HepG2 (cell line): ENCODE data around the gene GRM7. TPM values are rescaled to one million over a fixed set of nuclear protein-coding genes. Genes with fewer than 3 reads are reported as not detected.

Experiments
- ATAC-seq: fragments of 200-7000 bp; cut with Tn5 transposase; 3 replicates; pipeline ENCODE4 v1.9.1; 2020; ENCODE audit warnings: mild to moderate bottlenecking, moderate library complexity
- BruUV-seq: library from RNA; stranded (reverse); fragments of 400-500 nt; replicated peaks from 2 replicates; lab custom pipeline; 2021; lab: Mats Ljungman, UMichigan
- CTCF ChIA-PET: fragments of 300-600 bp; formaldehyde crosslinking; extraction: SDS; loops from one replicate; lab custom pipeline; 2021; ENCODE audit warnings: low total read pairs, inconsistent platforms, low intra/inter-chr PET ratio; lab: Yijun Ruan, JAX
- POLR2A ChIA-PET: fragments of 350-600 bp; sonication (Branson Sonifier 250); formaldehyde crosslinking; loops from one replicate; lab custom pipeline; 2020; ENCODE audit warnings: antibody characterized with exemption, inconsistent platforms; lab: Yijun Ruan, JAX
- DNase-seq: peaks from one replicate; pipeline ENCODE4 v3.0.0-alpha.2; 2015; ENCODE audit warnings: low spot score
- FAIRE-seq: peaks from 3 replicates; lab custom pipeline; 2011; peaks lifted over from hg19 to GRCh38; lab: Jason Lieb, UNC
- H2AFZ ChIP-seq: one replicate; pipeline ENCODE4 v1.6.1; 2011; ENCODE audit warnings: low read length, inconsistent platforms
- H3K27ac ChIP-seq: fragments of 300-600 bp; 3 replicates; pipeline ENCODE4 v1.8.0; 2011; ENCODE audit warnings: mixed run types, mild to moderate bottlenecking, mixed read lengths, low read length, inconsistent platforms; ENCODE audit not compliant: insufficient read depth; ENCODE audit errors: extremely low read length
- H3K27me3 ChIP-seq, 2 experiments: fragments of 200-600 bp in 1 of 2; 2 replicates in 1 of 2; 3 replicates in 1 of 2; pipeline versions ENCODE4 v1.6.0 to v1.8.0; 2011; ENCODE audit warnings: low read length in 2 of 2, mild to moderate bottlenecking in 2 of 2, moderate library complexity in 2 of 2, inconsistent platforms in 1 of 2; ENCODE audit not compliant: insufficient read depth in 2 of 2, control insufficient read depth in 1 of 2
- H3K36me3 ChIP-seq, 2 experiments: fragments of 200-600 bp in 1 of 2; replicated peaks in 1 of 2; 2 replicates in 1 of 2; 3 replicates in 1 of 2; pipeline versions ENCODE4 v1.5.1 to v1.8.0; 2011; ENCODE audit warnings: low read length in 2 of 2, inconsistent platforms in 1 of 2; ENCODE audit not compliant: insufficient read depth in 2 of 2, control insufficient read depth in 1 of 2
- H3K4me1 ChIP-seq: 2 replicates; pipeline ENCODE4 v1.5.1; 2012; ENCODE audit warnings: low read length, inconsistent platforms; ENCODE audit not compliant: insufficient read depth
- H3K4me2 ChIP-seq: 2 replicates; pipeline ENCODE4 v1.6.0; 2011; ENCODE audit warnings: low read depth, low read length, inconsistent platforms
- H3K4me3 ChIP-seq, 3 experiments: fragments of 200-600 bp in 1 of 3; sonication (generic), shearing (Covaris generic) in 1 of 3; replicated peaks in 1 of 3; 2 replicates each; pipeline ENCODE4 v1.5.1; 2011 to 2016; ENCODE audit warnings: low read length in 3 of 3, inconsistent platforms in 2 of 3, low read depth in 2 of 3, mild to moderate bottlenecking in 2 of 3, control low read depth in 1 of 3, mixed read lengths in 1 of 3; ENCODE audit not compliant: insufficient read depth in 1 of 3
- H3K79me2 ChIP-seq: one replicate; pipeline ENCODE4 v1.6.1; 2011; ENCODE audit warnings: low read length, inconsistent platforms; ENCODE audit not compliant: insufficient read depth
- H3K9ac ChIP-seq: 2 replicates; pipeline ENCODE4 v1.6.0; 2011; ENCODE audit warnings: mild to moderate bottlenecking, low read depth, low read length, inconsistent platforms; ENCODE audit not compliant: insufficient read depth
- H3K9me3 ChIP-seq: 2 replicates; pipeline ENCODE4 v1.5.1; 2012; ENCODE audit warnings: mild to moderate bottlenecking, low read length
- H4K20me1 ChIP-seq: 2 replicates; pipeline ENCODE4 v1.6.0; 2011; ENCODE audit warnings: inconsistent platforms, mild to moderate bottlenecking, low read length, moderate library complexity; ENCODE audit not compliant: insufficient read depth
- FOXJ3 ChIP-seq: sonication (generic); formaldehyde crosslinking; IDR thresholded peaks from 2 replicates; pipeline ENCODE4 v1.4.0; 2020; ENCODE audit warnings: missing genetic modification reagents, mild to moderate bottlenecking, borderline replicate concordance
- GZF1 ChIP-seq: sonication (generic); formaldehyde crosslinking; IDR thresholded peaks from 2 replicates; pipeline ENCODE4 v1.5.1; 2020; ENCODE audit warnings: mild to moderate bottlenecking, missing genetic modification reagents
- SAP130 ChIP-seq: IDR thresholded peaks from 2 replicates; pipeline ENCODE4 v1.6.1; 2016; ENCODE audit warnings: low read depth
- SP2 ChIP-seq: sonication (generic); formaldehyde crosslinking; IDR thresholded peaks from 2 replicates; pipeline ENCODE4 v1.5.1; 2020; ENCODE audit warnings: mild to moderate bottlenecking, missing genetic modification reagents
- SP4 ChIP-seq: sonication (generic); formaldehyde crosslinking; IDR thresholded peaks from 2 replicates; pipeline ENCODE4 v1.8.1; 2023; ENCODE audit warnings: mild to moderate bottlenecking, missing genetic modification reagents
- TAF1 ChIP-seq: sonication (generic); formaldehyde crosslinking; IDR thresholded peaks from 2 replicates; pipeline ENCODE4 v1.4.0; 2020; ENCODE audit warnings: missing genetic modification reagents
- ZFP41 ChIP-seq: sonication (generic); formaldehyde crosslinking; IDR thresholded peaks from 2 replicates; pipeline ENCODE4 v1.4.0; 2020; ENCODE audit warnings: mild to moderate bottlenecking, missing genetic modification reagents, borderline replicate concordance
- WGBS: methylation state at CpG from one replicate; pipeline ENCODE4 v1.1.6; 2017; ENCODE audit warnings: low lambda C conversion rate; 5-methylcytosine and 5-hydroxymethylcytosine counted together
- in situ Hi-C: cut with HindIII; loops from 2 replicates; pipeline ENCODE4 v1.10.0; 2017; ENCODE audit warnings: low pct_unique_long_range_greater_than_20kb; ENCODE audit not compliant: extremely low pct_ligation_motif_present
- intact Hi-C: fragments of 100-400 bp; cut with micrococcal nuclease; formaldehyde crosslinking; loops from one replicate; pipeline ENCODE4 v1.10.0; 2022; ENCODE audit not compliant: unreplicated experiment
- polyA plus RNA-seq, 8 experiments: library from polyadenylated mRNA; depleted of rRNA in 3 of 8; stranded (reverse) in 7 of 8; unstranded in 1 of 8; fragments of >200 nt; fragmentation: Illumina TruSeq in 4 of 8; extraction: Trizol in 4 of 8; gene quantifications; 2 replicates each; pipeline versions ENCODE4 v1.2.1 to v1.2.3, GENCODE V29; 2011 to 2016; ENCODE audit warnings: low read depth in 4 of 8, missing spikeins in 1 of 8, mixed read lengths in 1 of 8; ENCODE audit not compliant: insufficient read depth in 1 of 8
- total RNA-seq, 5 experiments: library from RNA; depleted of rRNA; stranded (reverse); fragments of >200 nt; fragmentation: Illumina TruSeq; extraction: Trizol; gene quantifications; 2 replicates each; pipeline ENCODE4 v1.2.3, GENCODE V29; 2016; ENCODE audit warnings: low read depth in 1 of 5
- TF ChIP-seq, protein P1 (sequence below): IDR thresholded peaks from 2 replicates; pipeline ENCODE4 v1.6.1; 2016; ENCODE audit warnings: low read depth, control low read depth
- TF ChIP-seq, protein P2 (sequence below): sonication (generic); formaldehyde crosslinking; IDR thresholded peaks from 2 replicates; pipeline ENCODE4 v1.5.1; 2020; ENCODE audit warnings: missing genetic modification reagents, mild to moderate bottlenecking, borderline replicate concordance

GRM7 gene
- total and polyA plus RNA-seq, 2 of the 13 experiments (the other 11 are each of a cell fraction or from before 2014, with no cell fraction given), result not detected

DNA sequence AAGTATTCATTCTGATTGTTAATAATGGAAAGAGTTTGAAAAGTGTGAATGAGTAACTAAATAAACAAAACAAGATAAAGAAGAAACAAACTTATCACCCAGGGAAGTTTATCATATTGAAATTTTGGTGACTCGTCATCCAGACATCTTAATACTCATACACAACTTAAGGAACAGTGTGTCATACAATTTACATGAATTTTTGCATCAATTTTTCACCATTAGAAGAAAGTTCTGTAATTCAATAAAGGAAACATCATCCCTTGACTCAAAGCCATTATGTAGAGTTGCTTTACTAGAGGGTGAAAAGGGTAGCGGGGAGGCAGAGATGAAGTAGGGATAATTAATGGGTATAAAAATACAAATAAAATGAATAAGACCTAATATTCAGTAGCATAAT is 536.2 kb downstream of the GRM7 start:
- Histone ChIP-seq H3K4me3 (no peak overlapping the region), H3K9ac (no peak overlapping the region), H3K4me1 (no peaks in the 10 kb centered on the region), H3K36me3 (no peaks in the 10 kb centered on the region), H3K4me2 (no peak overlapping the region), H3K79me2 (no peaks in the 10 kb centered on the region), H3K9me3 (peaks cover 50% of the 10 kb centered on the region), H2AFZ (no peak overlapping the region), H3K27ac (no peak overlapping the region), H4K20me1 (no peaks in the 10 kb centered on the region), H3K27me3 (no peaks in the 10 kb centered on the region)
- 24% methylated on average over 2 of the region's 2 CpGs for WGBS
- ChIA-PET CTCF (no interaction called here), POLR2A (no interaction called here)
- FAIRE-seq (no peak), DNase-seq (no peak), ATAC-seq (no peak)
- BruUV-seq, result no TSS peak
- intact Hi-C loops, result no loop called here
- TF ChIP-seq FOXJ3 (no peak), SP4 (CRISPR knock-in tag) (no peak), TAF1 (CRISPR knock-in tag) (no peak)
- in situ Hi-C loops, result no loop called here

DNA sequence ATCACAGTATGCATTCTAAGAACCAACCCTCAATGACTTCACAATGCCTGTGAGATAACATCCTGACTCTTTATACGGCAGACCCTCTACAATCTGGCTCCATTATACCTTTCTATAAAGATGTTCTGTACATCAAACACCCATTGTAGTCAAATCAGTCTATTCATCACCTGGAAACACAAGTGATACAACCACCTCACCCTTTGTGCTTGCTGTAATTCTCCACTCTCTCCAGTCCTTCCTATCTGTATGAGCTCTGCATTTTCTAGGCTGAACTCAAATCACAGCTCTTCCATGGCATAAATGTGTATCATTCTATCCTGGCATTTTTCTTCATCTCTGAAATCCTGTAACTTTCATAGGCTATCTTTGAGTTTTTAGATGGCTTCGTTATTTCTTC is 539.4 kb downstream of the GRM7 start:
- Histone ChIP-seq H3K9me3 (peaks cover 37% of the 10 kb centered on the region), H3K79me2 (no peaks in the 10 kb centered on the region), H3K27ac (no peak overlapping the region), H3K4me1 (no peaks in the 10 kb centered on the region), H3K4me2 (no peak overlapping the region), H2AFZ (no peak overlapping the region), H4K20me1 (no peaks in the 10 kb centered on the region), H3K4me3 (no peak overlapping the region), H3K36me3 (no peaks in the 10 kb centered on the region), H3K9ac (no peak overlapping the region), H3K27me3 (no peaks in the 10 kb centered on the region)
- in situ Hi-C loops (no loop called here), intact Hi-C loops (no loop called here)
- TF ChIP-seq GZF1 (CRISPR knock-in tag), result no peak
- no peak for TF ChIP-seq SP2
- TF ChIP-seq, protein P1, sequence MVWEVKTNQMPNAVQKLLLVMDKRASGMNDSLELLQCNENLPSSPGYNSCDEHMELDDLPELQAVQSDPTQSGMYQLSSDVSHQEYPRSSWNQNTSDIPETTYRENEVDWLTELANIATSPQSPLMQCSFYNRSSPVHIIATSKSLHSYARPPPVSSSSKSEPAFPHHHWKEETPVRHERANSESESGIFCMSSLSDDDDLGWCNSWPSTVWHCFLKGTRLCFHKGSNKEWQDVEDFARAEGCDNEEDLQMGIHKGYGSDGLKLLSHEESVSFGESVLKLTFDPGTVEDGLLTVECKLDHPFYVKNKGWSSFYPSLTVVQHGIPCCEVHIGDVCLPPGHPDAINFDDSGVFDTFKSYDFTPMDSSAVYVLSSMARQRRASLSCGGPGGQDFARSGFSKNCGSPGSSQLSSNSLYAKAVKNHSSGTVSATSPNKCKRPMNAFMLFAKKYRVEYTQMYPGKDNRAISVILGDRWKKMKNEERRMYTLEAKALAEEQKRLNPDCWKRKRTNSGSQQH (CRISPR knock-in tag), result no peak
- no peak for TF ChIP-seq SAP130 (CRISPR knock-in tag)
- TF ChIP-seq, protein P2, sequence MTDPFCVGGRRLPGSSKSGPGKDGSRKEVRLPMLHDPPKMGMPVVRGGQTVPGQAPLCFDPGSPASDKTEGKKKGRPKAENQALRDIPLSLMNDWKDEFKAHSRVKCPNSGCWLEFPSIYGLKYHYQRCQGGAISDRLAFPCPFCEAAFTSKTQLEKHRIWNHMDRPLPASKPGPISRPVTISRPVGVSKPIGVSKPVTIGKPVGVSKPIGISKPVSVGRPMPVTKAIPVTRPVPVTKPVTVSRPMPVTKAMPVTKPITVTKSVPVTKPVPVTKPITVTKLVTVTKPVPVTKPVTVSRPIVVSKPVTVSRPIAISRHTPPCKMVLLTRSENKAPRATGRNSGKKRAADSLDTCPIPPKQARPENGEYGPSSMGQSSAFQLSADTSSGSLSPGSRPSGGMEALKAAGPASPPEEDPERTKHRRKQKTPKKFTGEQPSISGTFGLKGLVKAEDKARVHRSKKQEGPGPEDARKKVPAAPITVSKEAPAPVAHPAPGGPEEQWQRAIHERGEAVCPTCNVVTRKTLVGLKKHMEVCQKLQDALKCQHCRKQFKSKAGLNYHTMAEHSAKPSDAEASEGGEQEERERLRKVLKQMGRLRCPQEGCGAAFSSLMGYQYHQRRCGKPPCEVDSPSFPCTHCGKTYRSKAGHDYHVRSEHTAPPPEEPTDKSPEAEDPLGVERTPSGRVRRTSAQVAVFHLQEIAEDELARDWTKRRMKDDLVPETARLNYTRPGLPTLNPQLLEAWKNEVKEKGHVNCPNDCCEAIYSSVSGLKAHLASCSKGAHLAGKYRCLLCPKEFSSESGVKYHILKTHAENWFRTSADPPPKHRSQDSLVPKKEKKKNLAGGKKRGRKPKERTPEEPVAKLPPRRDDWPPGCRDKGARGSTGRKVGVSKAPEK (CRISPR knock-in tag), result no peak
- no peak for TF ChIP-seq ZFP41 (CRISPR knock-in tag)
- POLR2A ChIA-PET, result no interaction called here
- no TSS peak for BruUV-seq
- WGBS, result 0% methylated on average over 2 of the region's 2 CpGs
- ATAC-seq (no peak), FAIRE-seq (no peak), DNase-seq (no peak)
- CTCF ChIA-PET, result no interaction called here
